GM12878 (cell line): ENCODE measurements around the gene MYCBP2. TPM values are rescaled to one million over a fixed set of nuclear protein-coding genes. Genes with fewer than 3 reads are reported as not detected.

Experiments
- ATAC-seq: fragments of 200-7000 bp; cut with Tn5 transposase; 3 replicates; pipeline ENCODE4 v1.9.1; 2020; ENCODE audit warnings: mild to moderate bottlenecking, moderate library complexity
- BruUV-seq: library from RNA; stranded (reverse); fragments of 400-500 nt; replicated peaks from 2 replicates; lab custom pipeline; 2021; lab: Mats Ljungman, UMichigan
- CTCF ChIA-PET: fragments of 300-600 bp; sonication (Branson Sonifier 250); formaldehyde crosslinking; extraction: SDS; loops from one replicate; lab custom pipeline; 2021; ENCODE audit warnings: inconsistent platforms; lab: Yijun Ruan, JAX
- POLR2A ChIA-PET: fragments of 350-600 bp; formaldehyde crosslinking; extraction: SDS; loops from one replicate; lab custom pipeline; 2021; ENCODE audit warnings: inconsistent platforms; lab: Charles Lee
- RAD21 ChIA-PET: fragments of 300-600 bp; sonication (Branson Sonifier 250); formaldehyde crosslinking; loops from one replicate; lab custom pipeline; 2023; ENCODE audit warnings: antibody characterized with exemption; ENCODE audit not compliant: unreplicated experiment; lab: Charles Lee
- SMC1A ChIA-PET: fragments of 300-600 bp; sonication (Branson Sonifier 250); formaldehyde crosslinking; loops from one replicate; lab custom pipeline; 2023; ENCODE audit not compliant: unreplicated experiment, uncharacterized antibody; lab: Charles Lee
- DNase-seq: peaks from one replicate; pipeline ENCODE4 v3.0.0-alpha.2; 2011; ENCODE audit warnings: low read depth, low spot score
- FAIRE-seq: peaks from 3 replicates; lab custom pipeline; 2011; peaks lifted over from hg19 to GRCh38; lab: Jason Lieb, UNC
- H2AFZ ChIP-seq: 2 replicates; pipeline ENCODE4 v1.6.0; 2011; ENCODE audit warnings: low read depth, low read length, control low read depth; ENCODE audit not compliant: control insufficient read depth
- H3K27ac ChIP-seq: 2 replicates; pipeline ENCODE4 v1.5.1; 2011; ENCODE audit warnings: control low read depth; ENCODE audit not compliant: control insufficient read depth, insufficient read depth
- H3K27me3 ChIP-seq, 2 experiments: replicated peaks in 1 of 2; 2 replicates each; pipeline versions ENCODE4 v1.6.0 to v1.6.1; 2011; ENCODE audit warnings: low read length in 1 of 2; ENCODE audit not compliant: control insufficient read depth in 2 of 2, insufficient read depth in 2 of 2
- H3K36me3 ChIP-seq, 2 experiments: 2 replicates each; pipeline ENCODE4 v1.5.1; 2011; ENCODE audit warnings: low read length in 1 of 2; ENCODE audit not compliant: control insufficient read depth in 2 of 2, insufficient read depth in 2 of 2
- H3K4me1 ChIP-seq: 2 replicates; pipeline ENCODE4 v1.6.1; 2011; ENCODE audit warnings: mild to moderate bottlenecking, low read length, moderate library complexity, mixed read lengths; ENCODE audit not compliant: control insufficient read depth, insufficient read depth
- H3K4me2 ChIP-seq: 2 replicates; pipeline ENCODE4 v1.6.0; 2011; ENCODE audit warnings: control low read depth; ENCODE audit not compliant: control insufficient read depth, insufficient read depth
- H3K4me3 ChIP-seq: fragments of 200-600 bp; sonication (generic); 2 replicates; pipeline ENCODE4 v1.5.1; 2016
- H3K79me2 ChIP-seq: 2 replicates; pipeline ENCODE4 v1.6.0; 2011; ENCODE audit warnings: low read length; ENCODE audit not compliant: control insufficient read depth, insufficient read depth
- H3K9ac ChIP-seq: 2 replicates; pipeline ENCODE4 v1.8.0; 2011; ENCODE audit warnings: low read length, control low read depth, mixed read lengths; ENCODE audit not compliant: control insufficient read depth, insufficient read depth
- H3K9me3 ChIP-seq: replicated peaks from 3 replicates; pipeline ENCODE4 v1.5.1; 2011; ENCODE audit warnings: mild to moderate bottlenecking, low read length; ENCODE audit not compliant: control insufficient read depth, insufficient read depth
- H4K20me1 ChIP-seq: 2 replicates; pipeline ENCODE4 v1.6.0; 2011; ENCODE audit not compliant: control insufficient read depth, insufficient read depth
- ATF7 ChIP-seq: fragments of 450-650 bp; IDR thresholded peaks from 2 replicates; pipeline ENCODE4 v1.6.1; 2016; ENCODE audit warnings: low read depth, mild to moderate bottlenecking
- EGR1 ChIP-seq, 2 experiments: IDR thresholded peaks; 1 replicate in 1 of 2; 2 replicates in 1 of 2; pipeline ENCODE4 v1.6.1; 2011 to 2012; ENCODE audit warnings: low read depth in 2 of 2, low read length in 2 of 2, borderline replicate concordance in 1 of 2, mild to moderate bottlenecking in 1 of 2, moderate library complexity in 1 of 2
- IKZF1 ChIP-seq: fragments of 450-650 bp; conservative IDR thresholded peaks from 2 replicates; pipeline ENCODE4 v1.6.1; 2017; ENCODE audit warnings: antibody characterized with exemption, mild to moderate bottlenecking
- MYB ChIP-seq: fragments of 150-350 bp; IDR thresholded peaks from 2 replicates; pipeline ENCODE4 v1.6.1; 2014; ENCODE audit warnings: mild to moderate bottlenecking, low read depth, low read length, borderline replicate concordance
- NR2F1 ChIP-seq: fragments of 450-650 bp; conservative IDR thresholded peaks from 2 replicates; pipeline ENCODE4 v1.6.1; 2017; ENCODE audit warnings: mild to moderate bottlenecking
- RUNX3 ChIP-seq: IDR thresholded peaks from 2 replicates; pipeline ENCODE4 v1.6.1; 2012; ENCODE audit warnings: low read length, inconsistent platforms
- WGBS: methylation state at CpG from one replicate; pipeline ENCODE4 v1.1.6; 2016; ENCODE audit warnings: low lambda C conversion rate; ENCODE audit not compliant: insufficient replicate concordance, insufficient coverage; ENCODE audit errors: missing lambda C conversion rate; 5-methylcytosine and 5-hydroxymethylcytosine counted together
- in situ Hi-C: fragments of 300-500 bp; cut with MboI; formaldehyde crosslinking; loops from 9 replicates; pipeline ENCODE4 v1.14.3; 2018; ENCODE audit warnings: mixed read lengths
- intact Hi-C: fragments of 100-400 bp; cut with micrococcal nuclease; formaldehyde crosslinking; loops from one replicate; pipeline ENCODE4 v1.14.2; 2022; ENCODE audit not compliant: unreplicated experiment
- polyA plus RNA-seq, 11 experiments: library from polyadenylated mRNA; depleted of rRNA in 4 of 11; unstranded in 6 of 11; stranded (reverse) in 5 of 11; fragments of >200 nt; fragmentation: Nextera tagmentation in 4 of 11; fragmentation: Illumina TruSeq in 1 of 11; extraction: Ambion mirVana in 4 of 11; extraction: Trizol in 1 of 11; gene quantifications; 1 replicate in 1 of 11; 2 replicates in 10 of 11; pipeline versions ENCODE4 v1.2.1 to v1.2.3, GENCODE V29; 2011 to 2016; ENCODE audit warnings: inconsistent platforms in 2 of 11, missing spikeins in 2 of 11, low read depth in 1 of 11
- total RNA-seq, 4 experiments: library from RNA; depleted of rRNA in 3 of 4; stranded (reverse); fragments of >200 nt in 3 of 4; fragmentation: Illumina TruSeq in 1 of 4; extraction: Trizol in 1 of 4; gene quantifications; 2 replicates each; pipeline versions ENCODE4 v1.2.1 to v1.2.3, GENCODE V29; 2013 to 2021
- TF ChIP-seq, protein P1 (sequence below): fragments of 450-650 bp; formaldehyde crosslinking; IDR thresholded peaks from 2 replicates; pipeline ENCODE4 v1.4.0; 2022; ENCODE audit warnings: mild to moderate bottlenecking, moderate library complexity
- TF ChIP-seq, protein P2 (sequence below): fragments of 450-650 bp; IDR thresholded peaks from 2 replicates; pipeline ENCODE4 v1.6.1; 2017; ENCODE audit warnings: mild to moderate bottlenecking, moderate library complexity
- TF ChIP-seq, protein P3 (sequence below): IDR thresholded peaks from 2 replicates; pipeline ENCODE4 v1.6.1; 2011; ENCODE audit warnings: low read depth, mild to moderate bottlenecking, low read length, moderate library complexity, borderline replicate concordance; ENCODE audit errors: extremely low read depth
- TF ChIP-seq, protein P4 (sequence below): fragments of 450-650 bp; formaldehyde crosslinking; IDR thresholded peaks from 2 replicates; pipeline ENCODE4 v1.5.0; 2022; ENCODE audit warnings: mild to moderate bottlenecking, missing genetic modification characterization
- TF ChIP-seq, protein P5 (sequence below): IDR thresholded peaks from 2 replicates; pipeline ENCODE4 v1.6.1; 2012; ENCODE audit warnings: low read depth, low read length, improper control_type of control experiment

The MYCBP2 gene
- total and polyA plus RNA-seq, 10 of the 15 experiments (the other 5 are each of a cell fraction or from before 2014, with no cell fraction given) = 51.9 to 152 (median 98.2) TPM

DNA sequence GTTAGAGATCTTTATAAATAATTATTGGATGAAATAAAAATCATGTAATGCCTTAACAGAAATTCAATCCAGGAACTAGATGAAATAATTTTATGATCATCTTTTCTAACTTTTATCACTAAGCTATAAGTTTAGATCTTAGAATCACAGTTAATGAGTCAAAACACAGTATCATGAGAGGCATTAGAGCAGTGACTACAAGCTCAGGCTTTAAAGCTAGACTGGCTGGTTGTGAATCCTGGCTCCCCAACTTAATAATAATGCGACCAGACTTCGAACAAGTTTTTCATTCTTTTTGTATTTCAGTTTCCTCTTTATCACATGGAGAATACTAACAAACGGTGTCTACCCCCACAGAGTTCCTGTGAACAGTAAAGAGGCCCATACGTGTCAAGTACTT lies 108.6 kb downstream of the MYCBP2 start:
- Histone ChIP-seq H3K4me2 (no peak overlapping the region), H2AFZ (no peak overlapping the region), H3K79me2 (no peaks in the 10 kb centered on the region), H3K36me3 (peaks cover 4 to 18% of the 10 kb centered on the region in 2 experiments; a peak in 2 of 4 replicates), H4K20me1 (no peaks in the 10 kb centered on the region), H3K9ac (no peak overlapping the region), H3K27ac (no peak overlapping the region), H3K4me1 (no peaks in the 10 kb centered on the region), H3K4me3 (no peak overlapping the region), H3K27me3 (no peaks in the 10 kb centered on the region), H3K9me3 (no peaks in the 10 kb centered on the region)
- no peak for ATAC-seq
- intact Hi-C loops = no loop called here
- ChIA-PET POLR2A (no interaction called here), RAD21 (interaction anchor here (0.9 to 2.2 kb wide), 3 partner anchors 102 to 260 kb away, joined by 3 to 9 read pairs (median 5); no protein-coding TSS in a partner anchor), CTCF (interaction anchor here (0.7 to 5.1 kb wide), 7 partner anchors 11 to 260 kb away, joined by 3 to 21 read pairs (median 4); no protein-coding TSS in a partner anchor), SMC1A (interaction anchor here (0.8 to 6.0 kb wide), 8 partner anchors 11 to 261 kb away, joined by 3 to 29 read pairs (median 3); no protein-coding TSS in a partner anchor)
- in situ Hi-C loops = no loop called here
- BruUV-seq = no TSS peak
- no peak for FAIRE-seq
- DNase-seq = no peak
- WGBS = 47% methylated on average over 4 of the region's 4 CpGs
- TF ChIP-seq MYB (no peak), IKZF1 (no peak), EGR1 (IDR thresholded peaks at IDR 0.05; ENCODE audit: borderline replicate concordance in 1 of 2, low read depth in 2 of 2, low read length in 2 of 2) (no peak), RUNX3 (no peak), NR2F1 (no peak), ATF7 (no peak)
- TF ChIP-seq, protein P1, sequence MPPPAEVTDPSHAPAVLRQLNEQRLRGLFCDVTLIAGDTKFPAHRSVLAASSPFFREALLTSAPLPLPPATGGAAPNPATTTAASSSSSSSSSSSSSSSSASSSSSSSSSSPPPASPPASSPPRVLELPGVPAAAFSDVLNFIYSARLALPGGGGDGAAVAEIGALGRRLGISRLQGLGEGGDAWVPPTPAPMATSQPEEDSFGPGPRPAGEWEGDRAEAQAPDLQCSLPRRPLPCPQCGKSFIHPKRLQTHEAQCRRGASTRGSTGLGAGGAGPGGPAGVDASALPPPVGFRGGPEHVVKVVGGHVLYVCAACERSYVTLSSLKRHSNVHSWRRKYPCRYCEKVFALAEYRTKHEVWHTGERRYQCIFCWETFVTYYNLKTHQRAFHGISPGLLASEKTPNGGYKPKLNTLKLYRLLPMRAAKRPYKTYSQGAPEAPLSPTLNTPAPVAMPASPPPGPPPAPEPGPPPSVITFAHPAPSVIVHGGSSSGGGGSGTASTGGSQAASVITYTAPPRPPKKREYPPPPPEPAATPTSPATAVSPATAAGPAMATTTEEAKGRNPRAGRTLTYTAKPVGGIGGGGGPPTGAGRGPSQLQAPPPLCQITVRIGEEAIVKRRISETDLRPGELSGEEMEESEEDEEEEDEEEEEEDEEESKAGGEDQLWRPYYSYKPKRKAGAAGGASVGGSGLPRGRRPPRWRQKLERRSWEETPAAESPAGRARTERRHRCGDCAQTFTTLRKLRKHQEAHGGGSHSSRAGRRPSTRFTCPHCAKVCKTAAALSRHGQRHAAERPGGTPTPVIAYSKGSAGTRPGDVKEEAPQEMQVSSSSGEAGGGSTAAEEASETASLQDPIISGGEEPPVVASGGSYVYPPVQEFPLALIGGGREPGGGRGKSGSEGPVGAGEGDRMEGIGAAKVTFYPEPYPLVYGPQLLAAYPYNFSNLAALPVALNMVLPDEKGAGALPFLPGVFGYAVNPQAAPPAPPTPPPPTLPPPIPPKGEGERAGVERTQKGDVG (CRISPR knock-in tag) = no peak
- TF ChIP-seq, protein P2, sequence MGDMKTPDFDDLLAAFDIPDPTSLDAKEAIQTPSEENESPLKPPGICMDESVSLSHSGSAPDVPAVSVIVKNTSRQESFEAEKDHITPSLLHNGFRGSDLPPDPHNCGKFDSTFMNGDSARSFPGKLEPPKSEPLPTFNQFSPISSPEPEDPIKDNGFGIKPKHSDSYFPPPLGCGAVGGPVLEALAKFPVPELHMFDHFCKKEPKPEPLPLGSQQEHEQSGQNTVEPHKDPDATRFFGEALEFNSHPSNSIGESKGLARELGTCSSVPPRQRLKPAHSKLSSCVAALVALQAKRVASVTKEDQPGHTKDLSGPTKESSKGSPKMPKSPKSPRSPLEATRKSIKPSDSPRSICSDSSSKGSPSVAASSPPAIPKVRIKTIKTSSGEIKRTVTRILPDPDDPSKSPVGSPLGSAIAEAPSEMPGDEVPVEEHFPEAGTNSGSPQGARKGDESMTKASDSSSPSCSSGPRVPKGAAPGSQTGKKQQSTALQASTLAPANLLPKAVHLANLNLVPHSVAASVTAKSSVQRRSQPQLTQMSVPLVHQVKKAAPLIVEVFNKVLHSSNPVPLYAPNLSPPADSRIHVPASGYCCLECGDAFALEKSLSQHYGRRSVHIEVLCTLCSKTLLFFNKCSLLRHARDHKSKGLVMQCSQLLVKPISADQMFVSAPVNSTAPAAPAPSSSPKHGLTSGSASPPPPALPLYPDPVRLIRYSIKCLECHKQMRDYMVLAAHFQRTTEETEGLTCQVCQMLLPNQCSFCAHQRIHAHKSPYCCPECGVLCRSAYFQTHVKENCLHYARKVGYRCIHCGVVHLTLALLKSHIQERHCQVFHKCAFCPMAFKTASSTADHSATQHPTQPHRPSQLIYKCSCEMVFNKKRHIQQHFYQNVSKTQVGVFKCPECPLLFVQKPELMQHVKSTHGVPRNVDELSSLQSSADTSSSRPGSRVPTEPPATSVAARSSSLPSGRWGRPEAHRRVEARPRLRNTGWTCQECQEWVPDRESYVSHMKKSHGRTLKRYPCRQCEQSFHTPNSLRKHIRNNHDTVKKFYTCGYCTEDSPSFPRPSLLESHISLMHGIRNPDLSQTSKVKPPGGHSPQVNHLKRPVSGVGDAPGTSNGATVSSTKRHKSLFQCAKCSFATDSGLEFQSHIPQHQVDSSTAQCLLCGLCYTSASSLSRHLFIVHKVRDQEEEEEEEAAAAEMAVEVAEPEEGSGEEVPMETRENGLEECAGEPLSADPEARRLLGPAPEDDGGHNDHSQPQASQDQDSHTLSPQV = no peak
- TF ChIP-seq, protein P3, sequence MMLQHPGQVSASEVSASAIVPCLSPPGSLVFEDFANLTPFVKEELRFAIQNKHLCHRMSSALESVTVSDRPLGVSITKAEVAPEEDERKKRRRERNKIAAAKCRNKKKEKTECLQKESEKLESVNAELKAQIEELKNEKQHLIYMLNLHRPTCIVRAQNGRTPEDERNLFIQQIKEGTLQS = no peak
- TF ChIP-seq, protein P4, sequence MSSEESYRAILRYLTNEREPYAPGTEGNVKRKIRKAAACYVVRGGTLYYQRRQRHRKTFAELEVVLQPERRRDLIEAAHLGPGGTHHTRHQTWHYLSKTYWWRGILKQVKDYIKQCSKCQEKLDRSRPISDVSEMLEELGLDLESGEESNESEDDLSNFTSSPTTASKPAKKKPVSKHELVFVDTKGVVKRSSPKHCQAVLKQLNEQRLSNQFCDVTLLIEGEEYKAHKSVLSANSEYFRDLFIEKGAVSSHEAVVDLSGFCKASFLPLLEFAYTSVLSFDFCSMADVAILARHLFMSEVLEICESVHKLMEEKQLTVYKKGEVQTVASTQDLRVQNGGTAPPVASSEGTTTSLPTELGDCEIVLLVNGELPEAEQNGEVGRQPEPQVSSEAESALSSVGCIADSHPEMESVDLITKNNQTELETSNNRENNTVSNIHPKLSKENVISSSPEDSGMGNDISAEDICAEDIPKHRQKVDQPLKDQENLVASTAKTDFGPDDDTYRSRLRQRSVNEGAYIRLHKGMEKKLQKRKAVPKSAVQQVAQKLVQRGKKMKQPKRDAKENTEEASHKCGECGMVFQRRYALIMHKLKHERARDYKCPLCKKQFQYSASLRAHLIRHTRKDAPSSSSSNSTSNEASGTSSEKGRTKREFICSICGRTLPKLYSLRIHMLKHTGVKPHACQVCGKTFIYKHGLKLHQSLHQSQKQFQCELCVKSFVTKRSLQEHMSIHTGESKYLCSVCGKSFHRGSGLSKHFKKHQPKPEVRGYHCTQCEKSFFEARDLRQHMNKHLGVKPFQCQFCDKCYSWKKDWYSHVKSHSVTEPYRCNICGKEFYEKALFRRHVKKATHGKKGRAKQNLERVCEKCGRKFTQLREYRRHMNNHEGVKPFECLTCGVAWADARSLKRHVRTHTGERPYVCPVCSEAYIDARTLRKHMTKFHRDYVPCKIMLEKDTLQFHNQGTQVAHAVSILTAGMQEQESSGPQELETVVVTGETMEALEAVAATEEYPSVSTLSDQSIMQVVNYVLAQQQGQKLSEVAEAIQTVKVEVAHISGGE (CRISPR knock-in tag) = no peak
- TF ChIP-seq, protein P5, sequence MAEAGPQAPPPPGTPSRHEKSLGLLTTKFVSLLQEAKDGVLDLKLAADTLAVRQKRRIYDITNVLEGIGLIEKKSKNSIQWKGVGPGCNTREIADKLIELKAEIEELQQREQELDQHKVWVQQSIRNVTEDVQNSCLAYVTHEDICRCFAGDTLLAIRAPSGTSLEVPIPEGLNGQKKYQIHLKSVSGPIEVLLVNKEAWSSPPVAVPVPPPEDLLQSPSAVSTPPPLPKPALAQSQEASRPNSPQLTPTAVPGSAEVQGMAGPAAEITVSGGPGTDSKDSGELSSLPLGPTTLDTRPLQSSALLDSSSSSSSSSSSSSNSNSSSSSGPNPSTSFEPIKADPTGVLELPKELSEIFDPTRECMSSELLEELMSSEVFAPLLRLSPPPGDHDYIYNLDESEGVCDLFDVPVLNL = no peak
